ENCODE results near the gene FKBP1B.

- TF ChIP-seq CTCF (tag by site-specific recombination; IDR thresholded peaks at IDR 0.05) (no peak), SCRT1 (tag by site-specific recombination; IDR thresholded peaks at IDR 0.05; ENCODE audit: borderline replicate concordance) (no peak), ZBTB20 (tag by site-specific recombination; IDR thresholded peaks at IDR 0.05) (no peak), KLF17 (tag by site-specific recombination; IDR thresholded peaks at IDR 0.05) (no peak), ZNF639 (tag by site-specific recombination; IDR thresholded peaks at IDR 0.05) (no peak), ZNF302 (tag by site-specific recombination; IDR thresholded peaks at IDR 0.05; ENCODE audit: low read depth) (no peak), TSHZ1 (tag by site-specific recombination; IDR thresholded peaks at IDR 0.05; ENCODE audit: borderline replicate concordance) (no peak), ZBTB8A (tag by site-specific recombination; IDR thresholded peaks at IDR 0.05) (no peak), ZNF239 (tag by site-specific recombination; IDR thresholded peaks at IDR 0.05) (no peak), ZNF558 (tag by site-specific recombination; IDR thresholded peaks at IDR 0.05) (no peak), IKZF3 (tag by site-specific recombination; IDR thresholded peaks at IDR 0.05) (no peak)
Observed at GRCh38 chr2:24110660-24111303, 61.2 kb downstream of the FKBP1B start.

Measured in HEK293 (cell line).